ENCODE data around the gene BLOC1S6. TPM values are rescaled to one million over a fixed set of nuclear protein-coding genes. Genes with fewer than 3 reads are reported as not detected.
A peak's percentile ranks its signal among the peaks of the same experiment; 100 is the strongest.

The BLOC1S6 gene
- total RNA-seq, 1 donor from 2014 or later = 24.3 TPM

DNA sequence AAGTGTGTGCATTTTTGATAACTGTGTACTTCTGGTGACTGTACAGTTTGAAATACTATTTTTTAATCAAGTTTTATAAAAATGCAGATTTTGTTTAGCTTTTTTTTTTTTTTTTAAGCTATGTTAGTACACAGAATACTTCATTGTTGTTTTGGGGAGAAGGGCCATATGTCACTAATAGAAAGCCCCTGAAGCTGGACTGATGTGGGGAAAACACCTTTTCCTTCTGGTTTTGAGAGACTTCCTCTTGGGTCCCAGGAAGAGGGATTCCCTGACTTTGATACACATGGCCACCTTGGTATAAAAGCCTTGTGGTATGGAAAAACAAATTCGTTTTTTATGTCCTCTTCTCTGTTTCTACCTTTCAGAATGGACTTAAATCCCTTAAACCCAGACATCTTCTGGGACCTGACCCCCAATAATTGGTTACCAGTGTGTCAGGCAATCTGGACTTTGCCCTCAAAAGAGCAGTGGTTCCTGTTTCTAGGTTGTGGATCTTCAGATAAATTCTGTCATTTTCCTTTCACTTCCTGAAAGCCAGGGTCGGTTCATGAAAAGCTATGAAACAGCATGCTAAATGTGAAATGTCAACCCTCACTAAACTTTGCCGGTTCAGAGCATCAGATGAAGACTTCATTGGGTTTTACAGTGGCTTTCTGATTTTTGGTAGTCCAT lies 31.1 kb upstream of the BLOC1S6 start:
- Histone ChIP-seq H3K4me3 (no peak overlapping the region), H3K4me1 (no peaks in the 10 kb centered on the region), H3K9me3 (replicated peaks) (no peaks in the 10 kb centered on the region), H3K27ac (replicated peaks) (no peak overlapping the region), H3K27me3 (ENCODE audit: low read depth) (peaks cover 24% of the 10 kb centered on the region), H3K36me3 (no peaks in the 10 kb centered on the region)
- intact Hi-C loops (cut with micrococcal nuclease) = no loop called here
- DNase-seq = no peak
- TF ChIP-seq, protein P1, sequence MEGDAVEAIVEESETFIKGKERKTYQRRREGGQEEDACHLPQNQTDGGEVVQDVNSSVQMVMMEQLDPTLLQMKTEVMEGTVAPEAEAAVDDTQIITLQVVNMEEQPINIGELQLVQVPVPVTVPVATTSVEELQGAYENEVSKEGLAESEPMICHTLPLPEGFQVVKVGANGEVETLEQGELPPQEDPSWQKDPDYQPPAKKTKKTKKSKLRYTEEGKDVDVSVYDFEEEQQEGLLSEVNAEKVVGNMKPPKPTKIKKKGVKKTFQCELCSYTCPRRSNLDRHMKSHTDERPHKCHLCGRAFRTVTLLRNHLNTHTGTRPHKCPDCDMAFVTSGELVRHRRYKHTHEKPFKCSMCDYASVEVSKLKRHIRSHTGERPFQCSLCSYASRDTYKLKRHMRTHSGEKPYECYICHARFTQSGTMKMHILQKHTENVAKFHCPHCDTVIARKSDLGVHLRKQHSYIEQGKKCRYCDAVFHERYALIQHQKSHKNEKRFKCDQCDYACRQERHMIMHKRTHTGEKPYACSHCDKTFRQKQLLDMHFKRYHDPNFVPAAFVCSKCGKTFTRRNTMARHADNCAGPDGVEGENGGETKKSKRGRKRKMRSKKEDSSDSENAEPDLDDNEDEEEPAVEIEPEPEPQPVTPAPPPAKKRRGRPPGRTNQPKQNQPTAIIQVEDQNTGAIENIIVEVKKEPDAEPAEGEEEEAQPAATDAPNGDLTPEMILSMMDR (IDR thresholded peaks at IDR 0.05; ENCODE audit: borderline replicate concordance) = no peak

DNA sequence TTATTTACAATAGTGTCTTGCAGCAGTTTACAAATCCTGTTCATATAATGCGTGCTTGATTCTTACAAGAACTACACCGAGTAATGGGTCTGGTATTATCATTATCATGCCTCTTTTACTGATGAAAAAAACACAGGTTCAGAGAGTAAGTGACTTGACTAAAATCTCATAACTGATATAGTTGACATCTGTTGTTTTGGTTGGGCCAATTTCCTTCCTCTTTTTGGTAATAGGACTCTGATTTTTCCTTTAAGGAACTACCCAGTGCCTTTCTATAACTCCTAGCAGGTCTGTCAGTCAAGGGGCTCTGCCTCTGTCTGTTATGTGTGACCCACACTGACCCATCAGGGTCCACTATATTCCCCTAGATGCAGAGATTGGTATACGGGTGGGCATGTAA lies 14.6 kb upstream of the BLOC1S6 start:
- Histone ChIP-seq H3K4me3 (no peak overlapping the region), H3K9me3 (replicated peaks) (peaks cover 6% of the 10 kb centered on the region), H3K27ac (replicated peaks) (no peak overlapping the region), H3K36me3 (no peaks in the 10 kb centered on the region), H3K4me1 (no peaks in the 10 kb centered on the region), H3K27me3 (ENCODE audit: low read depth) (peaks cover 12% of the 10 kb centered on the region)
- no peak for DNase-seq
- intact Hi-C loops (cut with micrococcal nuclease) = no loop called here
- TF ChIP-seq, protein P1 (IDR thresholded peaks at IDR 0.05; ENCODE audit: borderline replicate concordance) = no peak

DNA sequence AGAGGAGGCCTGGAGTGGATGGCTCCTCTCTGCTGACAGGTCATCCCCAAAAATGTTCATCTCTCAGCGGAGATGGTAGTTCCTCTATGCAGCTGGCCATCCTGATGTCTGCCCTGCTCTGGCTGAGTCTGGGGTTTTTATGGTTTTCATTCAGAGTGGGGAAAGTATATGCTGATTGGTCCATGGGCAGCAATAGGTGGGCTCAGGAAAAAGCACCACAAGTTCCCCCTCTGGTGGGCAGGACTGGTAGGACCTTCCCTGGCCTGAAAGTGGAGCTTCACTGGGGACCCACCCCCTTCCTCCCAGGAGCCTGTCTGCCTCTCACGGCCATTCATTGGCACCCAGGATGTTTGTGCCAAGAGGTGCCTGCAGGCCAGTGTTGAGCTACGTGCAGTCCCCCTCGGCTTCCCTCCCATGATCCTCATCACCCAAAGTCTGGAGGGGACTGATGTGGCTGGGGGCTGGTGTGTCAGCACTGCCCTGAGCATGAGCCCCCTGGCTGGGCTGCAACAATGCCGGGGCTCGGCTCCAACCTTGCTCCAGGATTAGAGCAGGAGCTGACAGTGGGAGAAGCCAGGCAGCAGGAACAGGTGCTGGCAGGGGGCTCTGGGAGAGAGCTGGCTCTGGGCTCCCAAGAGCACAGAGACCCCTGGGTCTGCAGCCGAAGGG lies 13.1 kb upstream of the BLOC1S6 start:
- intact Hi-C loops (cut with micrococcal nuclease) = no loop called here
- Histone ChIP-seq H3K4me3 (no peak overlapping the region), H3K4me1 (no peaks in the 10 kb centered on the region)

DNA sequence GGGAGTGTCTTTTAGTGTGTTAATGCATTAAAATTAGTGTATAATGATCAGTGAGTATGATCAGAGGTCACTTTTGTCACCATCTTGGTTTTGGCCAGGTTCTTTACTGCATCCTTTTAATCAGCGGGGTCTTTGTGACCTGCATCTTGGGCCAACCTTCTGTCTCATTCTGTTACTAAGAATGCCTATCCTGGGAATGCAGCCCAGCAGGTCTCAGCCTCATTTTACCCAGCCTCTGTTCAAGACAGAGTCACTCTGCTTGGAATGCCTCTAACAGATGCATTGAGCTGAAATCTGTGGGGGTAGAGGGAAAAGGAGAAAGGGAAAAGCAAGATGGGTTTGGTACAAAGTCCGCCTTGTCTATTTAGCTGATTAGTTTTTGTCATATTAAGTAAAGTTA lies 5.3 kb upstream of the BLOC1S6 start:
- H3K4me3 ChIP-seq = no peak overlapping the region
- H3K9me3 ChIP-seq (replicated peaks) = no peaks in the 10 kb centered on the region
- peaks cover 17% of the 10 kb centered on the region for H3K4me1 ChIP-seq
- H3K27me3 ChIP-seq (ENCODE audit: low read depth) = no peaks in the 10 kb centered on the region
- intact Hi-C loops (cut with micrococcal nuclease) = no loop called here
- TF ChIP-seq, protein P1 (IDR thresholded peaks at IDR 0.05; ENCODE audit: borderline replicate concordance) = no peak
- no peaks in the 10 kb centered on the region for H3K36me3 ChIP-seq
- H3K27ac ChIP-seq (replicated peaks) = no peak overlapping the region
- DNase-seq = no peak

More for the DNA sequence above, 13.1 kb upstream of the BLOC1S6 start:
- Histone ChIP-seq H3K36me3 (no peaks in the 10 kb centered on the region), H3K27me3 (ENCODE audit: low read depth) (peaks cover 12% of the 10 kb centered on the region), H3K9me3 (replicated peaks) (peaks cover 6% of the 10 kb centered on the region), H3K27ac (replicated peaks) (no peak overlapping the region)
- TF ChIP-seq, protein P1 (IDR thresholded peaks at IDR 0.05; ENCODE audit: borderline replicate concordance) = peak; percentile 23
- no peak for DNase-seq

DNA sequence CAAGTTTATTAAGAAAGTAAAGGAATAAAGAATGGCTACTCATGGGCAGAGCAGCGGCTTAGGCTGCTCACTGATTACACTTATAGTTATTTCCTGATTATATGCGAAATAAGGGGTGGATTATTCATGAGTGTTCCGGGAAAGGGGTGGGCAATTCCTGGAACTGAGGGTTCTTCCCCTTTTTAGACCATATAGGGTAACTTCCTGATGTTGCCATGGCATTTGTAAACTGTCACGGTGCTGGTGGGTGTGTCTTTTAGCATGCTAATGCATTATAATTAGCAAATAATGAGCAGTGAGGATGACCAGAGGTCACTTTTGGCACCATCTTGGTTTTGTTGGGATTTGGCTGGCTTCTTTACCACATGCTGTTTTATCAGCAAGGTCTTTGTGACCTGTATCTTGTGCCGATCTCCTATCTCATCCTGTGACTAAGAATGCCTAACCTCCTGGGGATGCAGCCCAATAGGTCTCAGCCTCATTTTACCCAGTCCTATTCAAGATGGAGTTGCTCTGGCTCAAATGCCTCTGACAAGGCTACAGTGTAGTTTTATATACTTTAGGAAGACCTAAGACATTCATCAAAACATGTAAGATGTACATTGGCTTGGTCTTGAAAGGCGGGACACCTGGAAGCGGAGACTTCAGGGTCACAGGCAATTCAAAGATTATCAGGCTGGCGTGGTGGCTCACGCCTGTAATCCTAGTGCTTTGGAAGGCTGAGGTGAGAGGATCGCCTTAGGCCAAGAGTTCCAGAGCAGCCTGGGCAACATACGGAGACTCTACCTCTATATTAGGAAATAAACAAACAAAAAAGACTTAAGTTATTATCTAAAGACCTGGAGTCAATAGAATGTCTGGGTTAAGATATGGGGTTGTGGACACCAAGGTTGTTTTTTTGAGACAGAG lies 3.2 kb upstream of the BLOC1S6 start:
- H3K4me3 ChIP-seq = no peak overlapping the region
- H3K27me3 ChIP-seq (ENCODE audit: low read depth) = no peaks in the 10 kb centered on the region
- no peak overlapping the region for H3K27ac ChIP-seq (replicated peaks)
- H3K4me1 ChIP-seq = peaks cover 36% of the 10 kb centered on the region
- H3K9me3 ChIP-seq (replicated peaks) = no peaks in the 10 kb centered on the region
- no peak for DNase-seq
- TF ChIP-seq, protein P1 (IDR thresholded peaks at IDR 0.05; ENCODE audit: borderline replicate concordance) = no peak
- intact Hi-C loops (cut with micrococcal nuclease) = no loop called here
- H3K36me3 ChIP-seq = no peaks in the 10 kb centered on the region
